Bronchus fibroblast of lung (primary cell): Measurements from ENCODE around the gene KLHL35. TPM values are rescaled to one million over a fixed set of nuclear protein-coding genes. Genes with fewer than 3 reads are reported as not detected.

Source experiments
- total RNA-seq: library from RNA; depleted of rRNA; stranded (reverse); fragments of >200 nt; gene quantifications from 2 replicates; pipeline ENCODE4 v1.2.3, GENCODE V29; 2015

KLHL35 gene, protein sequence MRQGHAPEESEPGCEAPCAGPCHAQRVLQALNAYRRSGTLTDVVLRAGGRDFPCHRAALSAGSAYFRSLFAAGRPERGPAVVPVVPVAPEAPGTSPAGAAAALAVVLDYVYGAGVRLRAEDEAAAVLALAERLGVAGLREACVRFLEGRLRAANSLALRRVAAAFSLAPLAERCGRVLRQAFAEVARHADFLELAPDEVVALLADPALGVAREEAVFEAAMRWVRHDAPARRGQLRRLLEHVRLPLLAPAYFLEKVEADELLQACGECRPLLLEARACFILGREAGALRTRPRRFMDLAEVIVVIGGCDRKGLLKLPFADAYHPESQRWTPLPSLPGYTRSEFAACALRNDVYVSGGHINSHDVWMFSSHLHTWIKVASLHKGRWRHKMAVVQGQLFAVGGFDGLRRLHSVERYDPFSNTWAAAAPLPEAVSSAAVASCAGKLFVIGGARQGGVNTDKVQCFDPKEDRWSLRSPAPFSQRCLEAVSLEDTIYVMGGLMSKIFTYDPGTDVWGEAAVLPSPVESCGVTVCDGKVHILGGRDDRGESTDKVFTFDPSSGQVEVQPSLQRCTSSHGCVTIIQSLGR
- 1.0 and 1.2 TPM in 2 replicates for total RNA-seq

DNA sequence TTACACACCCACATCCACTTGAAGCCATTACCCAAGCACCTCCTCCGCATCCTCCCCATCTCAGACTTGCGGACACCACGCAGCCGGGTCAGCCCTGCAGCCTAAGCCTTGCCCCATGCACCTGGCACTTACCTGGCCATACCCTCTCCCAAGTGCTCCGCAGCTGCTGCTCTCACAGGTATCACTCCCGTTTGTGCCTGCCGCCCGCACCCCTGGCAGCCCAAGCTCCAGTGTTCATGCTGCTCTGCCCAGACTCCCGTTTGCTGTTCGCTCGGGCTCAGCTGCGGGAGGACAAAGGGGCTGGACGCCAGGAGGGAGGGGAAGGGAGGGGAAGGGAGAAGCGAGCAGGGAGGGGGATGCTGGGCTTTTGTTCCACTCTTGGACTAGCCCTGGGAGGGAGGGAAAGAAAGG, at the start of gene KLHL35:
KLHL35 (minus strand) TSS at position 293 of the 411 bp plus-strand sequence. CDS start 2,574 bp downstream, outside the sequence.

DNA sequence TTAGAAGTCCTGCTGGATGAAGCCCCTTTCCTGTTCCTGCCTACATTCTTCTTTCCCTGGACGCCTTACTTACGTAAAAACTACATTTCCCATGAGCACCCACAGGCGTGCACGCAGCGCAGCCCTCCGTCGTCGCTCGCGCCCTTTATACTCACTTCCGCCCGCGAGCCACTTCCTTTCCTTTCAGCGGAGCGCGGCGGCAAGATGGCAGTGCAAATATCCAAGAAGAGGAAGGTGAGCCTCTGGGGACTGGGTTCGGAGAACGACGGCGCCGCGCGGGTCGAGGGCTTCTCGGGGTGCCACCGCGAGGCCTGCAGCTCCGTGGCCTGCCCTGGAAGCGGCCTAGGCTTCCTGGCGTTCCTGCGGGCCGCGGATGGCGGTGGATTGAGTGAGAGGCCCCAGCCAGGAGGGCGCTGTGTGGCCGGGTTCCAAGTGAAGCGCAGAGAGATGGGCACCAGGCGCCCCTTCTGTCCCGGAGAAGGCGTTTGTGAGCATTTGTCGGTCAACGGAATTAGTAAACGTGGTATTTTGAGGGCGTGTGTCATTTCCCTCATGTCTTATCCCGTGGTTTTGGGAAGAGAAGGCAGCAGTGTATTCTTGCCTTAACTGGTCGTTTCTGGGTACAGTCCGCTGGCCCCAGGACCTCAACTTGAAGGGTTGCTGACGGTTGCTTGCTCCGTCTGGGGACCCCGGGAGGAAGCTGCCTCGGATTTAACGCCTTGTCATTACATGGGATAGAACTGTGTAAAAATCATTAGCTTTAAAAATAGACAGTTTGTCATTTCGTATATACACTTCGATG, 33.5 kb downstream of the KLHL35 start, which contains the start of gene RPS3:
RPS3 (plus strand) TSS at position 175 of the 802 bp plus-strand sequence; CDS start at position 205, 30 bp downstream.

Other genes starting within 250 kb of the KLHL35 start
- not detected in 2 replicates for gene TPBGL, start 192.4 kb downstream of the KLHL35 start, total RNA-seq
- gene ARRB1, start 81.5 kb downstream of the KLHL35 start, total RNA-seq: 4.5 and 5.2 TPM in 2 replicates
- 2,255 and 2,455 TPM in 2 replicates for gene RPS3, start 33.7 kb downstream of the KLHL35 start, total RNA-seq
- gene GDPD5, start 92.7 kb upstream of the KLHL35 start, total RNA-seq: 1.5 and 2.0 TPM in 2 replicates
- gene SERPINH1, start 129.1 kb upstream of the KLHL35 start, total RNA-seq: 1,106 and 1,122 TPM in 2 replicates
- gene MAP6, start 235.8 kb upstream of the KLHL35 start, total RNA-seq: 0.34 and 0.59 TPM in 2 replicates